Measurements from ENCODE around the gene GAS2L1.

The GAS2L1 gene

DNA sequence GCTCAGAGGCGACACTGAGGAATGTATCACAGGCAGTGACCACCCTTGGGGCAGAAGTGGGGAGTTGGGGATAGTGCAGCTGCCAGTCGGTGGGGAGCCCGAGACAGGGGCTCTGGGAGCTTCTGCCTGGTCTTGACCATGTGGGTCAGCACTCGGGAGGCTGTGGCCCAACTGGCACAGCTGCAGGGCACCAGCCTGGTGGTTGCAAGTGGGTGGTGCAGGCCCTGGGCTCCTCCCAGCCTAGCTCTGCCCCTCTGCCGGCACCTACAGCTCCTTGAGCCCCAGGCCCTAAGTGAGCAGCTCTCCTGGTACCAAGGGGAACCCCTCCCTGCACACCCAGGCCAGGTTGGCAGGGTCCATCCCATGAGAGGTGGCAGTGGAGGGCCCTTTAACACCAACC, 21.6 kb downstream of the GAS2L1 start:
- DNase-seq (ENCODE audit: low read depth in 1 of 2, low spot score in 1 of 2) = no peak
- TF ChIP-seq, protein P1, sequence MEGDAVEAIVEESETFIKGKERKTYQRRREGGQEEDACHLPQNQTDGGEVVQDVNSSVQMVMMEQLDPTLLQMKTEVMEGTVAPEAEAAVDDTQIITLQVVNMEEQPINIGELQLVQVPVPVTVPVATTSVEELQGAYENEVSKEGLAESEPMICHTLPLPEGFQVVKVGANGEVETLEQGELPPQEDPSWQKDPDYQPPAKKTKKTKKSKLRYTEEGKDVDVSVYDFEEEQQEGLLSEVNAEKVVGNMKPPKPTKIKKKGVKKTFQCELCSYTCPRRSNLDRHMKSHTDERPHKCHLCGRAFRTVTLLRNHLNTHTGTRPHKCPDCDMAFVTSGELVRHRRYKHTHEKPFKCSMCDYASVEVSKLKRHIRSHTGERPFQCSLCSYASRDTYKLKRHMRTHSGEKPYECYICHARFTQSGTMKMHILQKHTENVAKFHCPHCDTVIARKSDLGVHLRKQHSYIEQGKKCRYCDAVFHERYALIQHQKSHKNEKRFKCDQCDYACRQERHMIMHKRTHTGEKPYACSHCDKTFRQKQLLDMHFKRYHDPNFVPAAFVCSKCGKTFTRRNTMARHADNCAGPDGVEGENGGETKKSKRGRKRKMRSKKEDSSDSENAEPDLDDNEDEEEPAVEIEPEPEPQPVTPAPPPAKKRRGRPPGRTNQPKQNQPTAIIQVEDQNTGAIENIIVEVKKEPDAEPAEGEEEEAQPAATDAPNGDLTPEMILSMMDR (IDR thresholded peaks at IDR 0.05; ENCODE audit: insufficient read depth, low read length) = no peak
- TF ChIP-seq, protein P2, sequence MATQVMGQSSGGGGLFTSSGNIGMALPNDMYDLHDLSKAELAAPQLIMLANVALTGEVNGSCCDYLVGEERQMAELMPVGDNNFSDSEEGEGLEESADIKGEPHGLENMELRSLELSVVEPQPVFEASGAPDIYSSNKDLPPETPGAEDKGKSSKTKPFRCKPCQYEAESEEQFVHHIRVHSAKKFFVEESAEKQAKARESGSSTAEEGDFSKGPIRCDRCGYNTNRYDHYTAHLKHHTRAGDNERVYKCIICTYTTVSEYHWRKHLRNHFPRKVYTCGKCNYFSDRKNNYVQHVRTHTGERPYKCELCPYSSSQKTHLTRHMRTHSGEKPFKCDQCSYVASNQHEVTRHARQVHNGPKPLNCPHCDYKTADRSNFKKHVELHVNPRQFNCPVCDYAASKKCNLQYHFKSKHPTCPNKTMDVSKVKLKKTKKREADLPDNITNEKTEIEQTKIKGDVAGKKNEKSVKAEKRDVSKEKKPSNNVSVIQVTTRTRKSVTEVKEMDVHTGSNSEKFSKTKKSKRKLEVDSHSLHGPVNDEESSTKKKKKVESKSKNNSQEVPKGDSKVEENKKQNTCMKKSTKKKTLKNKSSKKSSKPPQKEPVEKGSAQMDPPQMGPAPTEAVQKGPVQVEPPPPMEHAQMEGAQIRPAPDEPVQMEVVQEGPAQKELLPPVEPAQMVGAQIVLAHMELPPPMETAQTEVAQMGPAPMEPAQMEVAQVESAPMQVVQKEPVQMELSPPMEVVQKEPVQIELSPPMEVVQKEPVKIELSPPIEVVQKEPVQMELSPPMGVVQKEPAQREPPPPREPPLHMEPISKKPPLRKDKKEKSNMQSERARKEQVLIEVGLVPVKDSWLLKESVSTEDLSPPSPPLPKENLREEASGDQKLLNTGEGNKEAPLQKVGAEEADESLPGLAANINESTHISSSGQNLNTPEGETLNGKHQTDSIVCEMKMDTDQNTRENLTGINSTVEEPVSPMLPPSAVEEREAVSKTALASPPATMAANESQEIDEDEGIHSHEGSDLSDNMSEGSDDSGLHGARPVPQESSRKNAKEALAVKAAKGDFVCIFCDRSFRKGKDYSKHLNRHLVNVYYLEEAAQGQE (IDR thresholded peaks at IDR 0.05; ENCODE audit: insufficient replicate concordance, low read depth) = no peak
- TF ChIP-seq POLR2AphosphoS5 (IDR thresholded peaks at IDR 0.05; ENCODE audit: low read depth) (no peak), GABPA (IDR thresholded peaks at IDR 0.05; ENCODE audit: low read depth) (no peak)
- Histone ChIP-seq H3K27me3 (ENCODE audit: insufficient read depth, poor library complexity, severe bottlenecking) (no peaks in the 10 kb centered on the region), H3K4me3 (replicated peaks; ENCODE audit: insufficient read depth, low read length) (no peak overlapping the region), H3K27ac (replicated peaks) (no peak overlapping the region)

DNA sequence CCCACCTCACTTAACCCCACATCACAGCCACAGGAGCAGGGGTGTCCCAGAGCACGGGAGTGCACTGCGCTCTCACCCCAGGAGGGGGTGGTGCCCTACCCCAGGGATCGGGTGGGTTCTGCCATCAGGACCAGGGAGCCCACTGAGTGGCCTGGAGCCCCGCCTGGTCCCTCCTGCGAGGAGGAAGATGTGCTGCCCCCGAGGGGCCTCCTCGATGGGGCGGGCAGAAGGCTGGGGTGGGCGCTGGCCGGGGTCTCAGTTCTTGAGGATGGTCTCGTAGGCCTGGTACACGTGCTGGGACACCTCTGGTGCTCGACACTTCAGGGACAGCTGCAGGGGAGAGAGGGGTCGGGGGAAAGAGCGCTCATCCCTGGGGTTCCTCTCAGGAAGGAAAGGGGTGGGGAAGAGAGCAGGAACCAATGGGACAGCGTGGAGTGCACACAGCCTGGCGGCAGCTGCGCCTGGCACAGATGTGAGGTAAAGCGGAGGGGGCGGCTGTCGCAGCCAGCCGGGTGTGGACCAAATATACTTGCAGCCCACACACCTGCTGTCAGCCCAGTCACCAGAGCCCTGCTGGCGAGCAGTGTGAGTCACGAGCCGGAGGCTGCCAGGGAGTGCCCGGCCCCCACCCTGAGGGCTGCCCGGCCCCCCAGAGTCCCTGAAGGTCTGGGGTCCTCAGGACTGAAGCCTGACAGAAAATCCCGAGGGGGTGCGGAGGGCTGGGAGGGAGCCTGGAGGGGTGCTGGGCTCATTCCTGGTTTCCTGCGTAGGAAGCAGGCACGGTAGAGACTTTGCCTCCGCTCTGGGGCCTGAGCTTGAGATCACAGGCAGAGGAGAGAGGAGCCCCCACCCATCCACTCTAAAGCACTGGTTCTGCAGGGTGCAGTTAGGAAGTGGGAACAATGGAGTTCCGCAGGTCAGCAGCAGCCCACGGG, 22.4 kb downstream of the GAS2L1 start:
- TF ChIP-seq SPI1 (IDR thresholded peaks at IDR 0.05; ENCODE audit: borderline replicate concordance, low read depth) (no peak), POLR2AphosphoS5 (IDR thresholded peaks at IDR 0.05; ENCODE audit: low read depth) (no peak), GABPA (IDR thresholded peaks at IDR 0.05; ENCODE audit: low read depth) (no peak)
- TF ChIP-seq, protein P1 (IDR thresholded peaks at IDR 0.05; ENCODE audit: insufficient read depth, low read length) = no peak
- TF ChIP-seq, protein P2 (IDR thresholded peaks at IDR 0.05; ENCODE audit: insufficient replicate concordance, low read depth) = no peak
- Histone ChIP-seq H3K27ac (replicated peaks) (no peak overlapping the region), H3K27me3 (ENCODE audit: insufficient read depth, poor library complexity, severe bottlenecking) (no peaks in the 10 kb centered on the region), H3K4me3 (replicated peaks; ENCODE audit: insufficient read depth, low read length) (no peak overlapping the region)
- no peak for DNase-seq (ENCODE audit: low read depth in 1 of 2, low spot score in 1 of 2)

DNA sequence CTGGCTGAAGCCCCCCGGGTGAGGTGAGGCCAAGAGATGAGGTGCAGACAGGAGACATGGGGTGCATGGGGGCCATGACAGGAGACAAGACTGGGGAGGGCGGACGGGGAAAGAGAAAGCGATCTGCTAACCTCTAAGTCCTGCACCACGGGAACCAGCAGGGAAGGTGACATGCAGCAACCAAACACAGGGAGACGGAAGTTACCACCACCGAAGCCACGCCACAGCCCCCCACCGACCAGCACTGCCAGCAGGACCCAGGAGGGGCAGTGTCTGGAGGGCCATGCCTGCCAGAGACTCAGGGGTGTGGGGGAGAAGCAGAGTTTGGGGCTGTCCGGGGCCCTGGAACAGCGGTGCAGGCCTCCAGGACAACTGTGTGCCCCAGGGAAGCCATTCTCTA, 23.1 kb downstream of the GAS2L1 start:
- Histone ChIP-seq H3K27ac (replicated peaks) (no peak overlapping the region), H3K4me3 (replicated peaks; ENCODE audit: insufficient read depth, low read length) (no peak overlapping the region), H3K27me3 (ENCODE audit: insufficient read depth, poor library complexity, severe bottlenecking) (no peaks in the 10 kb centered on the region)
- DNase-seq (ENCODE audit: low read depth in 1 of 2, low spot score in 1 of 2) = no peak
- TF ChIP-seq POLR2AphosphoS5 (IDR thresholded peaks at IDR 0.05; ENCODE audit: low read depth) (no peak), SPI1 (IDR thresholded peaks at IDR 0.05; ENCODE audit: borderline replicate concordance, low read depth) (no peak), GABPA (IDR thresholded peaks at IDR 0.05; ENCODE audit: low read depth) (no peak)
- TF ChIP-seq, protein P2 (IDR thresholded peaks at IDR 0.05; ENCODE audit: insufficient replicate concordance, low read depth) = no peak
- TF ChIP-seq, protein P1 (IDR thresholded peaks at IDR 0.05; ENCODE audit: insufficient read depth, low read length) = no peak

All from HL-60 (cell line).